Peyer's patch (tissue), 4 donors: ENCODE results near the gene PRDX2.

Experiments
- POLR2A ChIP-seq, 2 donors: fragments of 450-650 bp; IDR thresholded peaks; one replicate each; pipeline ENCODE4 v1.5.1; 2017; ENCODE audit warnings: antibody characterized with exemption in 2 of 2, mild to moderate bottlenecking in 2 of 2, moderate library complexity in 2 of 2
- TF ChIP-seq, protein P1 (sequence below), 6 experiments: fragments of 450-650 bp in 4 of 6; fragments of 200-600 bp in 2 of 6; sonication (generic) in 1 of 6; IDR thresholded peaks; one replicate each; pipeline ENCODE4 v1.5.1; 2017 to 2019; ENCODE audit warnings: antibody characterized with exemption in 6 of 6, mild to moderate bottlenecking in 3 of 6, moderate library complexity in 1 of 6

DNA sequence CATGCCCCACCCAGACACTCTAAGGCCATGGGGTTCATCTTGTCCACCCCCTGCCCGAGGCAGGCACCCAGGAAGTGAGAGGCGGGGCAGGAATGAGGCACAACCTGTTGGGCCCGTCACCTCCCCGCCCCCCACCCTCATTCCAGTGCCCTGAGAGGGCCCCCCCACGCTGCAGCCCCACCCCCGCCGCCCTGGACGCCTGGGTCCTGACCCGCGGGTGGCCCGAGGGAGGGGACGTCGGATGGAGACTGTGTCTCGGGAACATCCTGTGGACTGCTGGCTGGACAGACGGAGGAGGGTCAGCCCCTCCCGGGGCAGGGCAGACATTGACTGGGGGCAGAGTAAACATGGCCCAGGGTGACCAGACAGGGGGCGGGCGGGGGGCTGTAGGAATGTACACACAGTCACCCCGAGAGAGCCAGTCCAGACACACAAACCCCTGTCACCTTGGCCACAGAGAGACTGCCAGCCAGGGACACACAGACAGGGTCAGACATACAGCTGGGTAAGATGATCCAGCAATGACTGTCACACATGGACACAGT lies 17.7 kb downstream of the PRDX2 start:
- TF ChIP-seq, protein P1, sequence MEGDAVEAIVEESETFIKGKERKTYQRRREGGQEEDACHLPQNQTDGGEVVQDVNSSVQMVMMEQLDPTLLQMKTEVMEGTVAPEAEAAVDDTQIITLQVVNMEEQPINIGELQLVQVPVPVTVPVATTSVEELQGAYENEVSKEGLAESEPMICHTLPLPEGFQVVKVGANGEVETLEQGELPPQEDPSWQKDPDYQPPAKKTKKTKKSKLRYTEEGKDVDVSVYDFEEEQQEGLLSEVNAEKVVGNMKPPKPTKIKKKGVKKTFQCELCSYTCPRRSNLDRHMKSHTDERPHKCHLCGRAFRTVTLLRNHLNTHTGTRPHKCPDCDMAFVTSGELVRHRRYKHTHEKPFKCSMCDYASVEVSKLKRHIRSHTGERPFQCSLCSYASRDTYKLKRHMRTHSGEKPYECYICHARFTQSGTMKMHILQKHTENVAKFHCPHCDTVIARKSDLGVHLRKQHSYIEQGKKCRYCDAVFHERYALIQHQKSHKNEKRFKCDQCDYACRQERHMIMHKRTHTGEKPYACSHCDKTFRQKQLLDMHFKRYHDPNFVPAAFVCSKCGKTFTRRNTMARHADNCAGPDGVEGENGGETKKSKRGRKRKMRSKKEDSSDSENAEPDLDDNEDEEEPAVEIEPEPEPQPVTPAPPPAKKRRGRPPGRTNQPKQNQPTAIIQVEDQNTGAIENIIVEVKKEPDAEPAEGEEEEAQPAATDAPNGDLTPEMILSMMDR (IDR thresholded peaks at IDR 0.05), result no peak
- TF ChIP-seq POLR2A (IDR thresholded peaks at IDR 0.05), result no peak
